ELF-1 (cell line): ENCODE results near the gene SGPP1.
"Not testable (repeated sequence)": the region's sequence is repeated elsewhere in the genome, so short reads cannot be mapped to it uniquely, and the experiment has no call there.

Source experiments
- DNase-seq: peaks from one replicate; pipeline ENCODE4 v3.0.0-alpha.2; 2016; ENCODE audit warnings: low read depth, low spot score

SGPP1 gene

GRCh38 chr14:63673886-63674497 is 53.9 kb downstream of the SGPP1 start:
- no peak for DNase-seq

- no peak for DNase-seq
Measured at GRCh38 chr14:63673255-63673654, 54.6 kb downstream of the SGPP1 start.

GRCh38 chr14:63672417-63673180 is 55.3 kb downstream of the SGPP1 start:
- DNase-seq, result no peak

GRCh38 chr14:63671987-63672386 is 55.9 kb downstream of the SGPP1 start:
- DNase-seq, result no peak

GRCh38 chr14:63670692-63671091 is 57.2 kb downstream of the SGPP1 start:
- no peak for DNase-seq

GRCh38 chr14:63666335-63666734 is 61.5 kb downstream of the SGPP1 start:
- no peak for DNase-seq

- DNase-seq, result no peak
Measured at GRCh38 chr14:63663428-63664341, 64.2 kb downstream of the SGPP1 start.

GRCh38 chr14:63662776-63663175 is 65.1 kb downstream of the SGPP1 start:
- DNase-seq, result no peak

- not testable (repeated sequence) for DNase-seq
Measured at GRCh38 chr14:63661881-63662280, 66.0 kb downstream of the SGPP1 start.

GRCh38 chr14:63659726-63660125 is 68.1 kb downstream of the SGPP1 start:
- no peak for DNase-seq

GRCh38 chr14:63656194-63656593 is 71.7 kb downstream of the SGPP1 start:
- no peak for DNase-seq

GRCh38 chr14:63654936-63655335 is 72.9 kb downstream of the SGPP1 start:
- DNase-seq, result no peak

- DNase-seq, result no peak
Measured at GRCh38 chr14:63654346-63654745, 73.5 kb downstream of the SGPP1 start.

- no peak for DNase-seq
Measured at GRCh38 chr14:63652406-63652805, 75.5 kb downstream of the SGPP1 start.

GRCh38 chr14:63650256-63650952 is 77.5 kb downstream of the SGPP1 start:
- no peak for DNase-seq

GRCh38 chr14:63647696-63648410 is 80.0 kb downstream of the SGPP1 start:
- DNase-seq, result peak; percentile 67

- no peak for DNase-seq
Measured at GRCh38 chr14:63644741-63645140, 83.1 kb downstream of the SGPP1 start.

- no peak for DNase-seq
Measured at GRCh38 chr14:63642656-63643382, 85.0 kb downstream of the SGPP1 start.

- peak; percentile 96 for DNase-seq
Measured at GRCh38 chr14:63642229-63642611, 85.6 kb downstream of the SGPP1 start.

GRCh38 chr14:63641473-63642228 is 86.2 kb downstream of the SGPP1 start, which contains the start of gene WDR89:
TSS of gene WDR89 (minus strand) at chr14:63641871. CDS start at chr14:63599942, 41,929 bp downstream.
- DNase-seq, result peak; percentile 100
